Measurements from ENCODE around the gene SPAG16. TPM values are rescaled to one million over a fixed set of nuclear protein-coding genes. Genes with fewer than 3 reads are reported as not detected.

The SPAG16 gene
- total and polyA plus RNA-seq, 11 donors = 9.8 to 26.1 (median 15.2) TPM

DNA sequence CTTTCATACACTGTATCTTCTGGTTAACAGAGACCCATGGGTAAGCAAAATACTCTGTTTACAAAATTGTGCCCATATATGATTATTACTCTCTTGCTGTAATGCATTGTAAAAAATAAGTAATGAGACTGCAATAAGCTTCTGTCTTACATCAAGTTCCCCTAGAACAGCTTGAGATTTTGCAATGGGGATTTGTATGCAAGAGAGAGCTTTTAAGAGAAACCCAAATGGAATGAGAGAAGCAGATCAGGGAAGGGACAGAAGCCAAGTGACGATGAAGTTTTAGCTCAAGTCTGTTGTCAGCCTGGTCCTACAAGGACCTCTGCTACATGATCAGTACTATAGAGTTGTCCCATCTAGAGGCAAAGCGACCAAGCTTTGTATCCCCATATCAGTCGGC, 908.4 kb downstream of the SPAG16 start:
- no peak for DNase-seq
- H3K27ac ChIP-seq = no peak overlapping the region
- no peaks in the 10 kb centered on the region for H3K9me3 ChIP-seq
- no peaks in the 10 kb centered on the region for H3K27me3 ChIP-seq
- WGBS, 4 donors = 84 to 86% (median 85%) methylated on average over 3 of the region's 3 CpGs
- TF ChIP-seq POLR2A (IDR thresholded peaks at IDR 0.05) = no peak
- TF ChIP-seq, protein P1, sequence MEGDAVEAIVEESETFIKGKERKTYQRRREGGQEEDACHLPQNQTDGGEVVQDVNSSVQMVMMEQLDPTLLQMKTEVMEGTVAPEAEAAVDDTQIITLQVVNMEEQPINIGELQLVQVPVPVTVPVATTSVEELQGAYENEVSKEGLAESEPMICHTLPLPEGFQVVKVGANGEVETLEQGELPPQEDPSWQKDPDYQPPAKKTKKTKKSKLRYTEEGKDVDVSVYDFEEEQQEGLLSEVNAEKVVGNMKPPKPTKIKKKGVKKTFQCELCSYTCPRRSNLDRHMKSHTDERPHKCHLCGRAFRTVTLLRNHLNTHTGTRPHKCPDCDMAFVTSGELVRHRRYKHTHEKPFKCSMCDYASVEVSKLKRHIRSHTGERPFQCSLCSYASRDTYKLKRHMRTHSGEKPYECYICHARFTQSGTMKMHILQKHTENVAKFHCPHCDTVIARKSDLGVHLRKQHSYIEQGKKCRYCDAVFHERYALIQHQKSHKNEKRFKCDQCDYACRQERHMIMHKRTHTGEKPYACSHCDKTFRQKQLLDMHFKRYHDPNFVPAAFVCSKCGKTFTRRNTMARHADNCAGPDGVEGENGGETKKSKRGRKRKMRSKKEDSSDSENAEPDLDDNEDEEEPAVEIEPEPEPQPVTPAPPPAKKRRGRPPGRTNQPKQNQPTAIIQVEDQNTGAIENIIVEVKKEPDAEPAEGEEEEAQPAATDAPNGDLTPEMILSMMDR (IDR thresholded peaks at IDR 0.05) = no peak
- no peak for ATAC-seq
- intact Hi-C loops (cut with DNase I) = no loop called here
- no peaks in the 10 kb centered on the region for H3K4me1 ChIP-seq
- no peaks in the 10 kb centered on the region for H3K36me3 ChIP-seq
- H3K4me3 ChIP-seq = no peak overlapping the region

DNA sequence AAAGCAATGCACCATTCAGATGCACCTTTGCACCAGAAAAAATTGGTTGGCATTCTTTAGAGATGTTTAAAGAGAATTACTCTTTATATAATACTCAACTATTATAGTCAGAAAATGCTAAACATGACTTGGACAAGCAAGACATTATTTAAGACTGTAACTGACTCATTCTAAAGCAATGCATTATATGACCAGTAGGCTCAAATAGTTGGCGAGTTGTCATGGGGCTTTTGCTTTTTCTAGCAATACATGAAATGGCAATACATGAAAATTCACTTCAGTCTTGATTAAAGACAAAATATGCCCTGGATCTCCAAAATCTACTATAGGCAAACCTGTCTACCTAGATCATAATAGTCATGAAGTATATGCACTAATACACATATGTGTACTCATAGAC, 909.7 kb downstream of the SPAG16 start:
- DNase-seq = no peak
- Histone ChIP-seq H3K9me3 (no peaks in the 10 kb centered on the region), H3K4me1 (no peaks in the 10 kb centered on the region), H3K27ac (no peak overlapping the region), H3K27me3 (no peaks in the 10 kb centered on the region), H3K36me3 (no peaks in the 10 kb centered on the region), H3K4me3 (no peak overlapping the region)
- no peak for ATAC-seq
- no peak for TF ChIP-seq POLR2A (IDR thresholded peaks at IDR 0.05)
- TF ChIP-seq, protein P1 (IDR thresholded peaks at IDR 0.05) = no peak
- intact Hi-C loops (cut with DNase I) = no loop called here
- WGBS, 4 donors = 59 to 81% (median 71%) methylated on average over 1 of the region's 1 CpG

DNA sequence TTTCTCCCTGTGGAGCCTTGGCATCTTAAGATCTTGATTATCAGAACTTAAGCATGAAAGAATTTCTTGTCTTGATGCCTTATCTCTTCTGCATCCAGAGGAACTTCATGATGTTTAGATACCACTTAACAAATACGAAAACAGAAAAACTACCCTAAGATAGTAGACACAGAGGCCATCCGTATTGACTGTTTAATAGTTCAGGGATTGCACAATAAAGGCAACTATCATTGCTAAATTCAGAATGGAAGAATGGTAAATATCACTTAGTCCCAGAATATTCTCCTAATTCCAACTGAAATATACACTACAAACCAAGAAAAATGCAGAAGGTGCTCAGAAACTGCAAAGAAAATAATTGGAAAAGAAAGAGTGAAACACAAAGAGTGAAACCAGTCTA, 912.0 kb downstream of the SPAG16 start:
- TF ChIP-seq, protein P1 (IDR thresholded peaks at IDR 0.05) = no peak
- no peak for TF ChIP-seq POLR2A (IDR thresholded peaks at IDR 0.05)
- Histone ChIP-seq H3K36me3 (no peaks in the 10 kb centered on the region), H3K4me3 (no peak overlapping the region), H3K27me3 (no peaks in the 10 kb centered on the region), H3K9me3 (no peaks in the 10 kb centered on the region), H3K4me1 (no peaks in the 10 kb centered on the region), H3K27ac (no peak overlapping the region)
- intact Hi-C loops (cut with DNase I) = no loop called here
- 60 to 80% (median 76%) methylated on average over 2 of the region's 2 CpGs for WGBS, 4 donors
- ATAC-seq = no peak
- DNase-seq = no peak

DNA sequence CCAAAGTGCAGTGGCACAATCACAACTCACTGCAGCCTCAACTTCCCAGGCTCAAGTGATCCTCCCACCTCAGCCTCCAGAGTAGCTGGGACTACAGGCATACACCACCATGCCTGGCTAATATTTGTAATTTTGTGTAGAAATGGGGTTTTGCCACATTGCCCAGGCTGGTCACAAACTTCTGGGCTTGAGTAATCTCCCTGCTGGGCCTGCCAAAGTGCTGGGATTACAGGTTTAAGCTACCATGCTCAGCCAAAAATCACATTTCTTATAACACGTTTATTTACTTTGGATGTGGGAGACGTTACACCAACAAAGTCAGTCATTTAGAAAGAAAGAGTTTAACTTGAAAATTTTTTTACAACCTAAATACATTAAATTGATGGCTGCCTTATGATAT, 917.6 kb downstream of the SPAG16 start:
- intact Hi-C loops (cut with DNase I) = no loop called here
- DNase-seq (no peak), ATAC-seq (no peak)

More for the DNA sequence above, 917.6 kb downstream of the SPAG16 start:
- Histone ChIP-seq H3K4me1 (no peaks in the 10 kb centered on the region), H3K9me3 (no peaks in the 10 kb centered on the region), H3K27me3 (no peaks in the 10 kb centered on the region), H3K36me3 (no peaks in the 10 kb centered on the region), H3K4me3 (no peak overlapping the region), H3K27ac (no peak overlapping the region)
- TF ChIP-seq, protein P1 (IDR thresholded peaks at IDR 0.05) = no peak
- no peak for TF ChIP-seq POLR2A (IDR thresholded peaks at IDR 0.05)
- WGBS, 4 donors = 69 to 79% (median 75%) methylated on average over 2 of the region's 2 CpGs

All from heart left ventricle (tissue), 16 donors.